ENCODE measurements around the gene ITGAX. TPM values are rescaled to one million over a fixed set of nuclear protein-coding genes. Genes with fewer than 3 reads are reported as not detected.

The ITGAX gene
- total RNA-seq, 1 donor from 2014 or later: not detected

DNA sequence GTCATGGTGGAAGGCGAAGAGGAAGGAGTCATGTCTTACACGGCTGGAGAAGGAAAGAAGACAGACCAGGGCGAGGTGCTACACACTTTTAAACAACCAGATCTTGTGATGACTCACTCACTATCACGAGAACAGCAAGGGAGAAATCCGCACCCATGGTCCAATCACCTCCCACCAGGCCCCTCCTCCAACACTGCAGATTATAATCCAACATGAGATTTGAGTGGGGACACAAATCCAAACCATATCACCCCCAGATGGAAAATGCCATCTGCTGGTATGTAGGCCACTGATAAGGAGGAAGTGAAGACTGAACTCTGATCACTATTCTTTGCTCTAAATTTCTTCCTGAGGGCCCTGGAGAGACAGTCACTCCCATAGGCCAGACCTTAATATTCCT is 7.5 kb upstream of the ITGAX start:
- Mint-ChIP-seq H3K4me3 (ENCODE audit: unreplicated experiment) (no peak overlapping the region), H3K27me3 (ENCODE audit: unreplicated experiment) (peaks cover 7% of the 10 kb centered on the region), H3K4me1 (ENCODE audit: unreplicated experiment) (peaks cover 12% of the 10 kb centered on the region), H3K9me3 (ENCODE audit: unreplicated experiment) (no peaks in the 10 kb centered on the region), H3K36me3 (ENCODE audit: low read depth, unreplicated experiment) (no peaks in the 10 kb centered on the region), H3K27ac (ENCODE audit: unreplicated experiment) (no peak overlapping the region)
- DNase-seq (ENCODE audit: low spot score): no peak
- TF ChIP-seq, protein P1, sequence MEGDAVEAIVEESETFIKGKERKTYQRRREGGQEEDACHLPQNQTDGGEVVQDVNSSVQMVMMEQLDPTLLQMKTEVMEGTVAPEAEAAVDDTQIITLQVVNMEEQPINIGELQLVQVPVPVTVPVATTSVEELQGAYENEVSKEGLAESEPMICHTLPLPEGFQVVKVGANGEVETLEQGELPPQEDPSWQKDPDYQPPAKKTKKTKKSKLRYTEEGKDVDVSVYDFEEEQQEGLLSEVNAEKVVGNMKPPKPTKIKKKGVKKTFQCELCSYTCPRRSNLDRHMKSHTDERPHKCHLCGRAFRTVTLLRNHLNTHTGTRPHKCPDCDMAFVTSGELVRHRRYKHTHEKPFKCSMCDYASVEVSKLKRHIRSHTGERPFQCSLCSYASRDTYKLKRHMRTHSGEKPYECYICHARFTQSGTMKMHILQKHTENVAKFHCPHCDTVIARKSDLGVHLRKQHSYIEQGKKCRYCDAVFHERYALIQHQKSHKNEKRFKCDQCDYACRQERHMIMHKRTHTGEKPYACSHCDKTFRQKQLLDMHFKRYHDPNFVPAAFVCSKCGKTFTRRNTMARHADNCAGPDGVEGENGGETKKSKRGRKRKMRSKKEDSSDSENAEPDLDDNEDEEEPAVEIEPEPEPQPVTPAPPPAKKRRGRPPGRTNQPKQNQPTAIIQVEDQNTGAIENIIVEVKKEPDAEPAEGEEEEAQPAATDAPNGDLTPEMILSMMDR (IDR thresholded peaks at IDR 0.05; ENCODE audit: unreplicated experiment): no peak

DNA sequence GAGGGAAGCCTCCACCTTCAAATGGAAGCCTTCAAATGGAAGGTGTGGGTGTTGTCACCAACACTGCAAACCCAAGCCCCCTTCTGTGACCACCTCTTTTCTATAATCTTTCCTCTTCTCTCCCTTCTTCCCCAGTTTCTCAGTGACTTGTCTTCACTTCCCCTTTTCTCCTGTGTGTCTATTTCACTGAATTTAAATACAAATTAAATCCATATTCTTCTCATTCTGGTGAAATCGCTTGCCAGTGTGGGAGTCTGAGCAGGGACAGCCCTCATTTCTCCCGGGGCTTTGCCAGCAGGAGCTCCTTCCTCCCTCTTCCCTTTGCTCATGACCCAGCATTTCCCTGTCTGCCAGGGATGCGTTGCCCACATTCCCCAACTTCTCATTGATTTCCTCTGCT is 6.4 kb upstream of the ITGAX start:
- Mint-ChIP-seq H3K9me3 (ENCODE audit: unreplicated experiment) (no peaks in the 10 kb centered on the region), H3K4me1 (ENCODE audit: unreplicated experiment) (peaks cover 12% of the 10 kb centered on the region), H3K27me3 (ENCODE audit: unreplicated experiment) (peaks cover 6% of the 10 kb centered on the region), H3K27ac (ENCODE audit: unreplicated experiment) (no peak overlapping the region), H3K4me3 (ENCODE audit: unreplicated experiment) (no peak overlapping the region), H3K36me3 (ENCODE audit: low read depth, unreplicated experiment) (peaks cover 4% of the 10 kb centered on the region)
- TF ChIP-seq, protein P1 (IDR thresholded peaks at IDR 0.05; ENCODE audit: unreplicated experiment): no peak
- DNase-seq (ENCODE audit: low spot score): no peak

DNA sequence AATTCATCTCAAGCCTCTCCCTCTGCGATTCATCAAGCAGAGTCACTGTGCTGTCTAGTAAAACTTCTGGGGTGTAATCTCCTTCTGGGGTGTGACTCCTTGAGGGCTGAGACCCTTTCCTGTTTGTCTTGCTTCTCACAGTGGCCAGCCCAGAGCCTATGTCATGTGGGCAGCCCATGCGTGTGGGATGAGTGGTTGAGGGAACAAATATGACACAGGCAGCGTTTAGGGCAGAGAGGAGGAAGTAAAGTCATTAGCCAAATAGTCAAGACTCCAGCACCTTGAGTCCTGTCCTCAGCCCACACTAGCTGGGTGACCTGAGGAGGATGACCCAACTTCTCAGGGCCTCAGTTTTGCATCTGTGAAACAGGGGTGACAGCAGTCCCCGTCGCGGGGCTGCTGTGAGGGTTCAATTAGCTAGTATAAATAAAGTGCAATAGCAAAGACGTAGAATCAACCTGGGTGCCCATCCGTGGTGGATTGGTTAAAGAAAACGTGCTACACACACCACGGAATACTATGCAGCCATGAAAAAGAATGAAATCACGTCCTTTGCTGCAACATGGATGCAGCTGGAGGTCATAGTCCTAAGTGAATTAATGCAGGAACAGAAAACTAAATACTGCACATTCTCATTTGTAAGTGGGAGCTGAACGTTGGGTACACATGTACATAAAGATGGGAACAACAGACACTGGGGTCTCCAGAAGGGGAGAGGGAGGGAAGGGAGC is 4.5 kb upstream of the ITGAX start:
- no peak overlapping the region for H3K27ac Mint-ChIP-seq (ENCODE audit: unreplicated experiment)
- peaks cover 5% of the 10 kb centered on the region for H3K4me1 Mint-ChIP-seq (ENCODE audit: unreplicated experiment)
- H3K9me3 Mint-ChIP-seq (ENCODE audit: unreplicated experiment): no peaks in the 10 kb centered on the region
- H3K36me3 Mint-ChIP-seq (ENCODE audit: low read depth, unreplicated experiment): peaks cover 4% of the 10 kb centered on the region
- TF ChIP-seq, protein P1 (IDR thresholded peaks at IDR 0.05; ENCODE audit: unreplicated experiment): no peak
- H3K4me3 Mint-ChIP-seq (ENCODE audit: unreplicated experiment): no peak overlapping the region
- no peak for DNase-seq (ENCODE audit: low spot score)
- peaks cover 10% of the 10 kb centered on the region for H3K27me3 Mint-ChIP-seq (ENCODE audit: unreplicated experiment)

DNA sequence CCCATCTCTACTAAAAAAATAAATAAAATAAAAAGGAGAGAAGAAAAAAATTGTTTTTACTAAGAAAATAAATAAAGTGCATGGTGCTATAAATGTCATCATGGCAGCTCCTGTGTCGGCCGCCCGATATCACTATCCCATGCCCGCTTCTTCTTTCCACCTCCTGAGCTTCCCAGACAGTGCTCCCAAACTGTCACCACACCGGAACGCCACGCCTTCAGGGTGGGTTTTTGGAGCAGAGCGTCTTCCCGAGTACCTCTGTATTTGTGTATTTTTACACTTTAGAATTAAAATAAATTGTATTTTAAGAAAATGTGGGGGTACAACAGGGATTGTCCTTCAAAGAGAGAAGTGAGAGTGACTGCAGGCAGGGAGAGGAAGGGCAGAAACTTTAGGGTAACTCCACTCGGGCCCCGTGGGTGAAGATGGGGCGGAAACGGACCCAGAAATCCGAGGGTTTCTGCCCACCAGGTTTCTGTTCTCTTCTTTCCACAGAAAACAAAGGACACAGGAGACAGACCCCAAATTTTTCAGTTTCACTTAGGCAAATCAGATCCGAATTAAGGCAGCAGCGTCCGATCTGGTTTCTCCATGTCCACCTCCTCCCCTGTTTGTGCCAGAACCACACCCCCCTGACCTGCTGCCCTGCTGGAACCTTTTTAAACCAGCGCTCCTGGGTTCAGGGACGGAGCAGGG is 3.6 kb upstream of the ITGAX start:
- no peak overlapping the region for H3K27ac Mint-ChIP-seq (ENCODE audit: unreplicated experiment)
- TF ChIP-seq, protein P1 (IDR thresholded peaks at IDR 0.05; ENCODE audit: unreplicated experiment): no peak
- H3K4me3 Mint-ChIP-seq (ENCODE audit: unreplicated experiment): no peak overlapping the region
- peaks cover 5% of the 10 kb centered on the region for H3K4me1 Mint-ChIP-seq (ENCODE audit: unreplicated experiment)
- no peak for DNase-seq (ENCODE audit: low spot score)
- peaks cover 4% of the 10 kb centered on the region for H3K36me3 Mint-ChIP-seq (ENCODE audit: low read depth, unreplicated experiment)
- H3K9me3 Mint-ChIP-seq (ENCODE audit: unreplicated experiment): no peaks in the 10 kb centered on the region
- peaks cover 12% of the 10 kb centered on the region for H3K27me3 Mint-ChIP-seq (ENCODE audit: unreplicated experiment)

DNA sequence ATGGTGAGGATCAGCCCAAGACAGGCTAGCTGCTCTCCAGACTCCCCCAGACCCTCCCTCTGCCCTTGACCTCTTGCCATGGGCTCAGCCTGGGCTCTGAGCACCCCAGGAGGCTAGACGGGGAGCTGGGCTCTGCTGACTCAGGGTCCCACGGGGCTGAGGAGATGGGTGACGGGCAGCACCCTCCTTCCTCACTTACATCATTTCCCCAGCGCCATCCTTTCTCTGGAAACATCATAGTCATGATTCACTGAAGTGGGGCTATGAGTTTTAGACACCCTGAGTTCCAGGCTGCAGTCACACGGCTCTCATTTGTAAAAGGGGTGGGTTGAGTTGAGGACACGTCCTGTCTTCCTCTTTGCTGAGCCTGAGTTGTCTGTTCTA is 3.0 kb upstream of the ITGAX start:
- peaks cover 5% of the 10 kb centered on the region for H3K4me1 Mint-ChIP-seq (ENCODE audit: unreplicated experiment)
- H3K36me3 Mint-ChIP-seq (ENCODE audit: low read depth, unreplicated experiment): peaks cover 4% of the 10 kb centered on the region
- no peaks in the 10 kb centered on the region for H3K9me3 Mint-ChIP-seq (ENCODE audit: unreplicated experiment)
- TF ChIP-seq, protein P1 (IDR thresholded peaks at IDR 0.05; ENCODE audit: unreplicated experiment): no peak
- DNase-seq (ENCODE audit: low spot score): no peak
- no peak overlapping the region for H3K27ac Mint-ChIP-seq (ENCODE audit: unreplicated experiment)
- H3K4me3 Mint-ChIP-seq (ENCODE audit: unreplicated experiment): no peak overlapping the region
- H3K27me3 Mint-ChIP-seq (ENCODE audit: unreplicated experiment): peaks cover 15% of the 10 kb centered on the region

Data from endothelial cell (in vitro differentiated cells).